GM23338 (cell line): ENCODE measurements around the gene AASDH. TPM values are rescaled to one million over a fixed set of nuclear protein-coding genes. Genes with fewer than 3 reads are reported as not detected.

ENCODE experiments used
- ATAC-seq: fragments of 200-7000 bp; cut with Tn5 transposase; 3 replicates; pipeline ENCODE4 v1.9.1; 2020
- DNase-seq: peaks from one replicate; pipeline ENCODE4 v3.0.0-alpha.2; 2015; ENCODE audit warnings: low spot score
- H2AFZ ChIP-seq: fragments of 200-600 bp; sonication (generic); 2 replicates; pipeline ENCODE4 v1.8.0; 2016; ENCODE audit warnings: antibody characterized with exemption, mild to moderate bottlenecking, moderate library complexity
- H3F3A ChIP-seq: fragments of 200-600 bp; sonication (generic); replicated peaks from 2 replicates; pipeline ENCODE4 v1.8.0; 2017; ENCODE audit warnings: antibody characterized with exemption, mixed run types, low read depth
- H3K27ac ChIP-seq: fragments of 200-600 bp; sonication (generic); 2 replicates; pipeline ENCODE4 v1.6.1; 2016; ENCODE audit warnings: low read depth
- H3K27me3 ChIP-seq: fragments of 200-600 bp; sonication (generic); 2 replicates; pipeline ENCODE4 v1.8.0; 2016; ENCODE audit warnings: mild to moderate bottlenecking, mixed run types, moderate library complexity; ENCODE audit not compliant: insufficient read depth
- H3K36me3 ChIP-seq: fragments of 200-600 bp; sonication (generic); 2 replicates; pipeline ENCODE4 v1.8.0; 2016; ENCODE audit warnings: mild to moderate bottlenecking; ENCODE audit not compliant: insufficient read depth
- H3K4me1 ChIP-seq: fragments of 200-600 bp; sonication (generic); 2 replicates; pipeline ENCODE4 v1.8.0; 2016; ENCODE audit warnings: mild to moderate bottlenecking, moderate library complexity; ENCODE audit not compliant: insufficient read depth
- H3K4me2 ChIP-seq: fragments of 200-600 bp; sonication (generic); 2 replicates; pipeline ENCODE4 v1.7.1; 2017; ENCODE audit warnings: mixed run types
- H3K4me3 ChIP-seq: fragments of 200-600 bp; sonication (generic); 2 replicates; pipeline ENCODE4 v1.6.1; 2016; ENCODE audit warnings: mixed run types
- H3K79me2 ChIP-seq: fragments of 200-600 bp; sonication (generic); replicated peaks from 2 replicates; pipeline ENCODE4 v1.8.0; 2017; ENCODE audit warnings: mild to moderate bottlenecking; ENCODE audit not compliant: insufficient read depth
- H3K9me2 ChIP-seq: fragments of 200-600 bp; sonication (generic); 2 replicates; pipeline ENCODE4 v1.8.0; 2017; ENCODE audit not compliant: insufficient read depth
- H4K20me1 ChIP-seq: fragments of 200-600 bp; sonication (generic); replicated peaks from 2 replicates; pipeline ENCODE4 v1.8.0; 2017; ENCODE audit warnings: mild to moderate bottlenecking; ENCODE audit not compliant: insufficient read depth
- H3K27ac Mint-ChIP-seq: 2 replicates; pipeline ENCODE4 v1.8.0; 2020; ENCODE audit warnings: inconsistent platforms, mild to moderate bottlenecking, moderate library complexity, mixed read lengths
- H3K27me3 Mint-ChIP-seq: 3 replicates; pipeline ENCODE4 v1.8.0; 2022; ENCODE audit warnings: low read depth, mild to moderate bottlenecking, moderate library complexity, mixed read lengths, inconsistent platforms; ENCODE audit not compliant: insufficient read depth, poor library complexity
- H3K36me3 Mint-ChIP-seq: 3 replicates; pipeline ENCODE4 v1.8.0; 2021; ENCODE audit warnings: low read depth, mild to moderate bottlenecking, inconsistent platforms, moderate library complexity, mixed read lengths
- H3K4me1 Mint-ChIP-seq: 3 replicates; pipeline ENCODE4 v1.8.0; 2020; ENCODE audit warnings: mild to moderate bottlenecking, inconsistent platforms, mixed read lengths
- H3K4me3 Mint-ChIP-seq: 3 replicates; pipeline ENCODE4 v1.8.0; 2021; ENCODE audit warnings: moderate library complexity, mild to moderate bottlenecking, inconsistent platforms, mixed read lengths
- H3K9me3 Mint-ChIP-seq: 3 replicates; pipeline ENCODE4 v1.8.0; 2020; ENCODE audit warnings: moderate library complexity, mild to moderate bottlenecking, inconsistent platforms, mixed read lengths
- EZH2phosphoT487 ChIP-seq: fragments of 200-600 bp; sonication (generic); IDR thresholded peaks from one replicate; pipeline ENCODE4 v1.8.1; 2018; ENCODE audit warnings: antibody characterized with exemption; ENCODE audit not compliant: unreplicated experiment
- JUNB ChIP-seq: IDR thresholded peaks from one replicate; pipeline ENCODE4 v1.6.1; 2016; ENCODE audit warnings: antibody characterized with exemption; ENCODE audit not compliant: unreplicated experiment
- NANOG ChIP-seq: IDR thresholded peaks from 2 replicates; pipeline ENCODE4 v1.6.1; 2016; ENCODE audit warnings: antibody characterized with exemption, borderline replicate concordance
- ZNF114 ChIP-seq: fragments of 250-450 bp; sonication (Bioruptor Pico); IDR thresholded peaks from 2 replicates; pipeline ENCODE4 v1.5.0; 2020; ENCODE audit warnings: mild to moderate bottlenecking, moderate library complexity
- ZNF331 ChIP-seq: fragments of 250-450 bp; sonication (Bioruptor Pico); IDR thresholded peaks from 2 replicates; pipeline ENCODE4 v1.5.0; 2020; ENCODE audit warnings: low read depth, mild to moderate bottlenecking, moderate library complexity
- ZNF462 ChIP-seq: fragments of 250-450 bp; sonication (Bioruptor Pico); IDR thresholded peaks from 2 replicates; pipeline ENCODE4 v1.5.0; 2020; ENCODE audit warnings: mild to moderate bottlenecking, moderate library complexity
- polyA plus RNA-seq: library from polyadenylated mRNA; unstranded; fragments of >200 nt; fragmentation: Nextera tagmentation; extraction: Ambion mirVana; gene quantifications from 2 replicates; pipeline ENCODE4 v1.2.1, GENCODE V29; 2016
- total RNA-seq: library from RNA; depleted of rRNA; stranded (reverse); fragments of >200 nt; shearing (Covaris generic); gene quantifications from 2 replicates; pipeline ENCODE4 v1.2.3, GENCODE V29; 2014
- TF ChIP-seq, protein P1 (sequence below): IDR thresholded peaks from one replicate; pipeline ENCODE4 v1.6.1; 2018; ENCODE audit warnings: antibody characterized with exemption; ENCODE audit not compliant: unreplicated experiment
- TF ChIP-seq, protein P2 (sequence below): IDR thresholded peaks from 2 replicates; pipeline ENCODE4 v1.6.1; 2016; ENCODE audit warnings: antibody characterized with exemption

The AASDH gene
- total and polyA plus RNA-seq, 2 experiments from 2014 or later = 12.2 to 35.6 TPM

- H3K27ac ChIP-seq = no peak overlapping the region
- H4K20me1 ChIP-seq = peaks cover 21% of the 10 kb centered on the region; the same call in 1 of the 2 replicates
- Mint-ChIP-seq H3K27ac (peak overlapping the region; percentile 61; the same call in 1 of the 2 replicates), H3K4me3 (no peak overlapping the region), H3K27me3 (no peaks in the 10 kb centered on the region), H3K36me3 (no peaks in the 10 kb centered on the region), H3K9me3 (no peaks in the 10 kb centered on the region), H3K4me1 (peaks cover 47% of the 10 kb centered on the region)
- no peak overlapping the region for H3K4me2 ChIP-seq
- H3K9me2 ChIP-seq = no peaks in the 10 kb centered on the region
- no peak overlapping the region for H2AFZ ChIP-seq
- TF ChIP-seq, protein P1, sequence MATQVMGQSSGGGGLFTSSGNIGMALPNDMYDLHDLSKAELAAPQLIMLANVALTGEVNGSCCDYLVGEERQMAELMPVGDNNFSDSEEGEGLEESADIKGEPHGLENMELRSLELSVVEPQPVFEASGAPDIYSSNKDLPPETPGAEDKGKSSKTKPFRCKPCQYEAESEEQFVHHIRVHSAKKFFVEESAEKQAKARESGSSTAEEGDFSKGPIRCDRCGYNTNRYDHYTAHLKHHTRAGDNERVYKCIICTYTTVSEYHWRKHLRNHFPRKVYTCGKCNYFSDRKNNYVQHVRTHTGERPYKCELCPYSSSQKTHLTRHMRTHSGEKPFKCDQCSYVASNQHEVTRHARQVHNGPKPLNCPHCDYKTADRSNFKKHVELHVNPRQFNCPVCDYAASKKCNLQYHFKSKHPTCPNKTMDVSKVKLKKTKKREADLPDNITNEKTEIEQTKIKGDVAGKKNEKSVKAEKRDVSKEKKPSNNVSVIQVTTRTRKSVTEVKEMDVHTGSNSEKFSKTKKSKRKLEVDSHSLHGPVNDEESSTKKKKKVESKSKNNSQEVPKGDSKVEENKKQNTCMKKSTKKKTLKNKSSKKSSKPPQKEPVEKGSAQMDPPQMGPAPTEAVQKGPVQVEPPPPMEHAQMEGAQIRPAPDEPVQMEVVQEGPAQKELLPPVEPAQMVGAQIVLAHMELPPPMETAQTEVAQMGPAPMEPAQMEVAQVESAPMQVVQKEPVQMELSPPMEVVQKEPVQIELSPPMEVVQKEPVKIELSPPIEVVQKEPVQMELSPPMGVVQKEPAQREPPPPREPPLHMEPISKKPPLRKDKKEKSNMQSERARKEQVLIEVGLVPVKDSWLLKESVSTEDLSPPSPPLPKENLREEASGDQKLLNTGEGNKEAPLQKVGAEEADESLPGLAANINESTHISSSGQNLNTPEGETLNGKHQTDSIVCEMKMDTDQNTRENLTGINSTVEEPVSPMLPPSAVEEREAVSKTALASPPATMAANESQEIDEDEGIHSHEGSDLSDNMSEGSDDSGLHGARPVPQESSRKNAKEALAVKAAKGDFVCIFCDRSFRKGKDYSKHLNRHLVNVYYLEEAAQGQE = no peak
- TF ChIP-seq, protein P2, sequence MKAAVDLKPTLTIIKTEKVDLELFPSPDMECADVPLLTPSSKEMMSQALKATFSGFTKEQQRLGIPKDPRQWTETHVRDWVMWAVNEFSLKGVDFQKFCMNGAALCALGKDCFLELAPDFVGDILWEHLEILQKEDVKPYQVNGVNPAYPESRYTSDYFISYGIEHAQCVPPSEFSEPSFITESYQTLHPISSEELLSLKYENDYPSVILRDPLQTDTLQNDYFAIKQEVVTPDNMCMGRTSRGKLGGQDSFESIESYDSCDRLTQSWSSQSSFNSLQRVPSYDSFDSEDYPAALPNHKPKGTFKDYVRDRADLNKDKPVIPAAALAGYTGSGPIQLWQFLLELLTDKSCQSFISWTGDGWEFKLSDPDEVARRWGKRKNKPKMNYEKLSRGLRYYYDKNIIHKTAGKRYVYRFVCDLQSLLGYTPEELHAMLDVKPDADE = no peak
- no peak for TF ChIP-seq NANOG
- no peak for TF ChIP-seq JUNB
- no peak for TF ChIP-seq EZH2phosphoT487
- no peak for TF ChIP-seq ZNF114 (CRISPR knock-in tag)
- TF ChIP-seq ZNF331 (CRISPR knock-in tag) = no peak
- no peaks in the 10 kb centered on the region for H3K27me3 ChIP-seq
- H3F3A ChIP-seq = no peaks in the 10 kb centered on the region
- peaks cover 97% of the 10 kb centered on the region for H3K79me2 ChIP-seq
- no peaks in the 10 kb centered on the region for H3K36me3 ChIP-seq
- DNase-seq (peak; percentile 37), ATAC-seq (no peak)
- peaks cover 33% of the 10 kb centered on the region for H3K4me1 ChIP-seq
- no peak overlapping the region for H3K4me3 ChIP-seq
These were observed 26.9 kb upstream of the AASDH start for GRCh38 chr4:56414135-56414670.

GRCh38 chr4:56410247-56411062 lies 23.2 kb upstream of the AASDH start:
- H3K4me1 ChIP-seq = peaks cover 34% of the 10 kb centered on the region
- no peak overlapping the region for H2AFZ ChIP-seq
- peaks cover 21% of the 10 kb centered on the region for H3K36me3 Mint-ChIP-seq
- TF ChIP-seq ZNF462 (CRISPR knock-in tag) = no peak
- peaks cover 16% of the 10 kb centered on the region; the same call in 1 of the 2 replicates for H3K36me3 ChIP-seq
- ATAC-seq (peak; percentile 88), DNase-seq (peak; percentile 94)
- H3F3A ChIP-seq = no peaks in the 10 kb centered on the region
- H3K27me3 Mint-ChIP-seq = peaks cover 2% of the 10 kb centered on the region
- H3K9me3 Mint-ChIP-seq = no peaks in the 10 kb centered on the region
- H3K27ac Mint-ChIP-seq = peak overlapping the region; percentile 92
- peak overlapping the region; percentile 31 for H3K4me2 ChIP-seq
- H3K4me3 ChIP-seq = no peak overlapping the region; the same call in 1 of the 2 replicates
- peaks cover 93% of the 10 kb centered on the region for H3K79me2 ChIP-seq
- no peaks in the 10 kb centered on the region for H3K27me3 ChIP-seq
- peaks cover 52% of the 10 kb centered on the region for H3K4me1 Mint-ChIP-seq
- no peaks in the 10 kb centered on the region for H3K9me2 ChIP-seq
- H3K27ac ChIP-seq = peak overlapping the region; percentile 60
- H4K20me1 ChIP-seq = peaks cover 15% of the 10 kb centered on the region; the same call in 1 of the 2 replicates
- peak overlapping the region; percentile 45 for H3K4me3 Mint-ChIP-seq
